GM12801 (cell line): ENCODE data around the gene NUDT1.

Experiments used
- CTCF ChIP-seq: IDR thresholded peaks from one replicate; pipeline ENCODE4 v1.5.1; 2011; ENCODE audit warnings: control low read depth; ENCODE audit not compliant: insufficient read length; ENCODE audit errors: extremely low read depth

NUDT1 gene

GRCh38 chr7:2257651-2258050 is 15.6 kb downstream of the NUDT1 start:
- TF ChIP-seq CTCF, result no peak

GRCh38 chr7:2258661-2259365 is 16.8 kb downstream of the NUDT1 start:
- TF ChIP-seq CTCF, result no peak

- TF ChIP-seq CTCF, result no peak
These were observed 17.5 kb downstream of the NUDT1 start for GRCh38 chr7:2259480-2259879.

GRCh38 chr7:2260820-2261219 is 18.8 kb downstream of the NUDT1 start:
- TF ChIP-seq CTCF, result no peak

- no peak for TF ChIP-seq CTCF
These were observed 19.6 kb downstream of the NUDT1 start for GRCh38 chr7:2261611-2262010.

GRCh38 chr7:2263176-2263575 is 21.1 kb downstream of the NUDT1 start:
- TF ChIP-seq CTCF, result no peak

GRCh38 chr7:2264158-2264557 is 22.1 kb downstream of the NUDT1 start:
- TF ChIP-seq CTCF, result no peak
